CD4-positive, alpha-beta T cell treated with Interleukin-4 for 1 hour (primary cell): ENCODE measurements around the gene ARSG.

Source experiments
- DNase-seq, 2 donors: peaks; one replicate each; pipeline ENCODE4 v3.0.0-alpha.2; 2020 to 2022

The ARSG gene

DNA sequence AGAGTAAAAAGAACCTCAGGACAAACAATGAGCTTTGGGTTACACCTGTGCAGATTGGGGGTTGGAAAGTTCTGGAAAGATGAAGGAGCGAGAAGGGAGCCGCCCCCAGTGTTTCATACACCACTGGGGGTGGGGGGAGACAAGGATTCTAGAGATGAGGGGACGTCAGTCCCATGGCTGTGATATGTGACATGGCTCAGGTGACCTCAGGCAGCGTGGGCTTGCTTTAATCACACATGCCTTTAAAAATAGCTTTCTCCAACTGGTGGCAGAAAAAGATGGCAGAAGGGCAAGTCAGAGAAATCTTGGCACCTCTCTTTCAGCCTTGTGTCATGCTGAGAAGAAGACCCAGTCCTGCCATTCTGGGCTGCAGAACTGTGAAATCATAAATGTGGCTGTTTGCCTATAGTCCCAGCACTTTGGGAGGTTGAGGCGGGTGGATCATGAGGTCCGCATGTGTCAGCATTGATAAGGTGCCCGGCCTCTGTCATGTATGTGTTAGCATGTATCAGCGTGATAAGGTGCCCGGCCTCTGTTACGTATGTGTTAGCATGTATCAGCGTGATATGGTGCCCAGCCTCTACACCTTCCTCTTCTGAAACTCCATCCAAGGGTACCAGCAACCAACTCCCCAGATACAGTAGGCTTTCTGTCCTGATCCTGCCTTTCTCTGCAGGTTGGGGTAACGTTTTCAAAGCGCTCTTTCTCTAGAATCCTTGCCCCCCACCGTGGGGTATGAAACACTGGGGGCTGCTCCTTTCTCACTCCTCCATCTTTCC is 141.0 kb downstream of the ARSG start:
- no peak for DNase-seq

- DNase-seq = no peak
These were observed 141.9 kb downstream of the ARSG start for GRCh38 chr17:68433211-68433610.

DNA sequence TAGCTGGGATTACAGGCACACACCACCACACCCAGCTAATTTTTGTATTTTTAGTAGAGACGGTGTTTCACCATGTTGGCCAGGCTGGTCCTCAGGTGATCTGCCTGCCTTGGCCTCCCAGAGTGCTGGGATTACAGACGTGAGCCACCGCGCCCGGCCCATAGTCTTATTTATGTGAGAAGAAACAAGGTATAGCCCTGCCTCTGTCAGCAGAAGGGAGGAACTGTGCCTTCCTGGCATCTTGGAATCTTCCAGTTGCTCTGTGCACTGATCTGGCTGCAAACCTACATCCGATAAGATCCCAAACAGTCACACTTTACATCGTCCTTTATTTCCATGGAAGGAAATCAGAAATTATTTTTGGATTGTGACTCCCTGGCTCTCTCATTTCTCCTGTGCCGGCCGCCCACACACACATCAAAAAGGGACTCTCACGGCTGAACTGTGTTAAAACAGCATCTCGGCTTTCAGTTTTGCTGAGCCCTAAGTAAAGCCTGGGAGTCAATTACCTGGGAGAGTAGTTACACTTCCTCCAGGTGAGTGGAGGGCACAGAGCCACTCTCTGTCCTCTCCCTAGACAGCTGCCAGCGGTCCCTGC is 142.7 kb downstream of the ARSG start:
- no peak for DNase-seq

GRCh38 chr17:68435361-68435760 is 144.1 kb downstream of the ARSG start:
- DNase-seq = no peak

DNA sequence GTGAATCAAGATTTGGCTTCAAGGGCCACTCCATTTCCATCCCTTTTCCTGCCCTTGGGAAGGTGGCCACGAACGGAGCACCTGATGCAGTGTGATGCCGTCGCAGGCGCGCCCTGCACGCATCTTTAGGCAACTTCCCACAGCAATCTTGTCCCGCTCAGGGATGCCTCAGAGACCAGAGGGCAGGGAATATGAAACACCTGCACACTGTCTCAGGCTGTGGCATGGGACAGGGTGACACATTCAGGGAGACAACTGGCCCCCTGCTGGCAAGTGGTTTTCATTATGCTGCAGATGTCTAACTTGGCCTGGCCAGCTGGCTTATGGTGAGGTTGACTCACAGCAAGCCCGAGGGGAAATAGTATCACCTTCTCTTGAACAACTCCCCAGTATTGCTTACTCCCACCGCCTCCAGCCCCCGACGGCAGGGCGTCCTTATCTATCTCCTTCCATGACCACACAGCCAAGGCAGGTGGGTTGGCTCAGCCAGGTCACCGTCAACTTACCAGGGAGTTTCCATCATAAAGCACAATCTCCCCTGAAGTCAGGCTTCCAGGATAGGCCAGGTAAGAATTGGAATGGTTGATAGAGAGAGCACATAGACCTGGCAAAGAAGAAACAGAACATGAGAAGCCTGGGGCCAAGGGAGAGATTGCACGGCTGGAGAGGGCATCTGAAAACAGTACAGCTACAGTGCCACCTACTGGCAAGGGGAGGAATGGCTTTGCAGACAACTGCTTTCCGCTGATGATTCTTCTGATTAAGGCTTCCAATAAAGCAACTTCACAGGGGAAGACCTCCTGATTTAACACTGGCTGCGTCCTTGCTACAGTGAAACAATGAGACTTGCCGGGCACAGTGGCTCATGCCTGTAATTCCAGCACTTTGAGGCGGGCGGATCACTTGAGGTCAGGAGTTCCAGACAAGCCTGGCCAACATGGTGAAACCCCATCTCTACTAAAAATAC is 144.9 kb downstream of the ARSG start:
- DNase-seq = peak; percentile 85 to 87

GRCh38 chr17:68437979-68438822 is 146.9 kb downstream of the ARSG start:
- DNase-seq = peak; percentile 47 to 63

DNA sequence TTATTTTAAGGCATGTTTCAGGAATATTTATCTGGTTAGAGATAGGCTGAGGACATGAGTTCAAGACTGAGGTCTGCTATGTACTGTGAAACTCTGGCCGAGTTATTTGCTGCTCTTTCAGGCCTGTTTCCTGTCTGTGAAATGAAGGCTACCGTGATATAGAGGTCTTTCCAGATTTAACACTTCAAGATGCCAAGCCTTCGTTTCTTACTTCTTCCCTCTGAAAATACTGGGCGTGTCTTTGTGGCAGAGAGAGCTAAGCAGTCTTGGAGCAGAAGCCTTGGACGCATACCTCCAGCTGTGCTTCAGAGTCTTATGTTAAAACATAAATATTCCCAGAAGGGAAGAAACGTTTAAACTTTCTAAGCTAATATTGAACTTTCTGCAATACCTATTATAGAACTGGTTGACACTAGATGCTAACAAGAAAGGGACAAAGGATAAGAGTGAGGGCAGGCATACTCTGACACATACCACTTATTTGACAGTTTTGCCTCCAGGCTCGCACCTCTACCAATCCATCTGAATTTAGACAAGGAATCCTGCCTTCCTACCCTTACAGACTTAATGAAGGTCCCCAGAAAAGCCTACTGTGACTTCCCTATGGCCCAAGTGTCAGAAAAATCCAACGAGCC is 148.5 kb downstream of the ARSG start:
- no peak for DNase-seq

DNA sequence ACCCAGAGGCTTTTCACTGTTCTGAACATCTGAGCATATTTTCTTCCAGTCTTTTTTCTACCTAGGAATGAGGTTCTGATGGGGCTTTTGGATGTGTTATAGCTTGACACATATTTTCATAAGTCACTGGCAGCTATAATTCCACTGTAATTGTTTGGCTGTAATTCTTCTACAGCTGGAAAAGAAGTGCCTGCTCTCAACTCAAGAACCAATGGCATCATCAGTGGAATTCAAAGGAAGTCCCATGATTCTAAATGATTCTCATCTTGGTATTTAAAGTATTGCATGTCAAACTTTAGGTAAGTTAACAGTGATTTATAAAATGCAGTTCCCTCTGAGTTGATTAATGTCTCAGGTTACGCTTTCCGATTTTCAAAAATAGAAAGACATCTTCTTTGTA is 149.2 kb downstream of the ARSG start:
- DNase-seq = no peak

DNA sequence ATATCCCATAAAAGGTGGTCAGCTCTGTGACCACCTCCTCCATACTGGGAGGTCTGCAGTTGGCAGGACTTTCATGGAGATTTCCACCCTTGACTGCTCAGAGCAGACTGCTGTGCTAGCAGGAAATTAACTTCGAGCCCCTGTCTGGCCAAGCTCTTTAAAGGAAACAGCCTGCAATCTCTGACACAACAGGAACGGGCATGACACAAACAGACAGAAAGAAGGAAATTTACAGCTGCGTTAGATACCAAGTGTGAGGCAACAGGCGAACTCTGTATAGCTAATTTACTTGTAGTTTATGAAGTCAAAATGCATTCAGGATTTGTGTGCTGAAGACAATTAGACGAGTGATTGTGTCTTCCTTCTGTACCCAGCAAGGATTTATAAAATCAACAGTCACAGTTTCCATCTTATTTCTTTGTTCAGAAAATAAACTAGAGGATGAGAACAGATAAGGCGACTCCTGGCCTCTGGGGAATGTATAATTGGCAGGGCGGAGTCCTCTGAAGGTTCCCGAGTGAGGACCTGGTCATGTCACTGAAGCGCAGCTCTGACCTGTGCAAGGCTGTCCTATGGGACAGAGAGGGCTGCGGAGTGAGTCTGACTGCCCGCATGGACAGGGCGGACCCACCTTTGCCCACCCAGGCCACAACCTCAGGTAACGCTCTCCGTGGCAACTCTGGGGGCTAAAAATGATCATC is 149.9 kb downstream of the ARSG start:
- DNase-seq = peak in 1 of 2 donors; percentile 20

DNA sequence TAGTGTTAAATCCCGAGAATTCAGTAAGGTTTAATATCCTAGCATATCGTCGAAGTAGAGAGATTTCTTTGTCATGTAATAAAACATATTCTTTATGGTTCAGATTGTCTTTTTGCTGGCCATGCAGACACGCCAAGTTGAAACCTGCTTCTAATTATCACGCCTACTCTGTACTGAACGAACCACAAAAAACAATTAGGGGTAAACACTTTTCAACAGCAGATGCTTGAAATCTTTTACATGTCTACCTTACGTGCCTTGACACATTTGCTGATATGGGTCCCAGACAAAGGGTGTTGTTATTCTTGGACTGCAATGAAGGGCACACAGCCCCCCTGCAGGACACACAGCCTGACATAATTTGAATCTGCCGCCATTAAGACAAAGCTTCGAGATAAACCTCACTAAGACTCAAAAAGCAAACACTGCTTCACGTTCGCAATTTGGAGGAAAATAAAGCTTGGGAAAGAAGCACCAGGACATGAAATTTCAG is 152.7 kb downstream of the ARSG start:
- no peak for DNase-seq

DNA sequence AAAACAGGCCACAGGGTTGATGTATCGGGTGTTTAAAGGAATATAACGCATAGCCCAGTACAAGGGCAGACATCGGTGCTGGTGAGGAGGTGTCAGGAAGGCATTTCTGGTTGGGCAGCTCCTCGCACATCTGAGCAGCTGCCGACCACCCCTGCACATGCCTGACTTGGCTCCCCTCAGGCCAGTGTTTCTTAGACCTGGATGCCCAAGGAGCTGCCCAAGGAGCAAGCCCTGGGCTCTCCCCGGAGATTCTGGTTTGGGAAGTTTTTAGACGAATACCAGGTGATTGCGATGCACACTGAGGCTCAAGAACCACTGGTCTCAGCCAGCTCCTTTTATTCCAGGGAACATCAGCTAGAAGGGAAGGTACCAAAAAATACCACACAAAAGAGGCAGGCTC is 154.4 kb downstream of the ARSG start:
- no peak for DNase-seq

DNA sequence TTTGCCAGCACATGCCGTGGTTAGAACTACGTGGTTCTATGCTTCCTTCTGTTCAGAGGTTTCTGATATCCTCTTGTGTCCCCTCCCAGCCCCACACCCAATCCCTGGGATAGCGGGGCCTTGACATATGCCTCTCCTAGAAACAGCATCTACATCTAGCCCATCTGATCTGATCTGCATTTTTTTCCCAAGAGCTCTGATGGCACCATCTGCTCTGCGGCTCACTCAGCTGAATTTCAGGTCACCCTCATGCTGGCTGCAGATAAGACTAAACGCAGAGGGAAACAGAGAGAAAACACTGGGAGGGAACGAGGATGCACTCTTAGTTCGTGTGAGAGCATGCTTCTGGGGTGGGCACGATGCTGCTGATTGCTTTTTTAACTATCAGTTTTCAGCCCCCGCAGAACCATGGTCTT is 155.3 kb downstream of the ARSG start:
- no peak for DNase-seq

DNA sequence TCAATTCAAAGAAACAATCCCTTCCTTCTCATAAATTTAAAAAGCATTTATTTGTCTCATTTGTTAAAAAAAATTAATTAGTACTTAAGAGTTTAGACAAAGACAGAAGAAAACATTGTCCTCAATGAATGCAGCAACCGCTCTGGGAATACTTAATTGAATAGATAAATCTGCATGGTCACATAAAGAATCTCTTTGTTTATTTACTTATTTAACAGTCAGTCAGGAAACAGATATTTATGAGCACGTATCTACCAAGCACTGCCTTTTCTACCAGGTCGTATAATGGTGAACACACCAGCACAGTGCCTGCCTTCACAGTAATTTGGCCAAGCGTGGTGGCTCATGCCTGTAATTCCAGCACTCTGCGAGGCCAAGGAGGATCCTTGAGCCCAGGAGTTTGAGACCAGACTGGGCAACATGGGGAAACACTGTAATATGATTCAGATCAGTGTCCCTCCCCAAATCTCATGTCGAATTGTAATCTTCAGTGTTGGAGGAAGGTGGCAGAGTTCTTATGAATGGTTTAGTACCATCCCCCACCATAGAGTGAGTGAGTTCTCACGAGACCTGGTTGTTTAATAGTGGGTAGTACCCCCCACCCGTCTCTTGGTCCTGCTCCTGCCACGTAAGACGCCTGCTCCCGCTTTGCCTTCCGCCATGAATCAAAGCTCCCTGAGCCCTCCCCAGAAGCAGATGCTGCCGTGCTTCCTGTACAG is 157.9 kb downstream of the ARSG start:
- DNase-seq = no peak

DNA sequence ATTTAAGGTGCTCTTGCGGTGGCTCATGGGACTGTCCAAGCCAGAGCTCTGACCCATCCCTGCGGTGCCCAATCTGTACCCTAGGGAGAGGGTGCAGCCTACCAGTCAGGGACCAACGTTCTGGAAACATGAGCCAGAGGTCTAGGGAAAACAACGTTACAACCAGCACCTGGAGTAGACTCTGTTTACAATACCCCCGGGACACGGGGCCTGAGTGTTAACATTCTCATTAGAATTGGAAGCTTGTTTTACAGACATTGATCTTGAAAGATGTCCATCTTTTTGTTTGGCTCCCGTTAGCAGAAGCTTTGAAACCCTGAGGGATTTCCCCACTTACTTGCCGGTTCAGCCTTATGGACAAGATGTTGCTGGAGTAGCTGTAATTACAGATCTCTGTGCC is 159.1 kb downstream of the ARSG start:
- DNase-seq = no peak

- no peak for DNase-seq
These were observed 159.5 kb downstream of the ARSG start for GRCh38 chr17:68450801-68451200.

- no peak for DNase-seq
These were observed 160.5 kb downstream of the ARSG start for GRCh38 chr17:68451670-68452354.

DNA sequence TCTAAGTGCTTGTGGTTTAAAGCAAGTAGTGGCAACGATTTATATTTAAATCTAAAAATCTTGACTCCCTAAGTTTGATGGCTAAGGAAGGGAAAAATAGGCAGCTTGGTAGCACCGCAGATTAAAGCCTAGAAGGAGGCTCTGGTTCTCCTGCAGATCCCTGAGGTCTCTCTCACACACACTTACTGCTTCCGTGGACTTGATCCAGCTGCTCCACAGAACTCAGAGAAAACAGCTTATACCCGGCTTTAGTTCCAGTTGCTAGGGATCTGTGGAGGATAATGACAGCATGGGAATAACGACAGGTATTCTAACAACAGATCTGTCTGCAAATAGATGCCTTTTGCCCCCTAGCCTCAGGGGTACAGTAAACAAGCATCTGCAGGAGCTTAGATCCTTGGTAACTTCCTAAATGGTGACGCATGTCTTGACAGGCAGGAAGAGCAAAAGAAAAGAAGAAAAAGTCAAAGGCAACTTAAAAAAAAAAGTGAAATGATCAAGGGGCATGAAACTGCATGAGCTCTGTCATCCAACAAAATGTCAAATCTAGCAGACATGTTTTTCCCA is 161.5 kb downstream of the ARSG start:
- DNase-seq = no peak

DNA sequence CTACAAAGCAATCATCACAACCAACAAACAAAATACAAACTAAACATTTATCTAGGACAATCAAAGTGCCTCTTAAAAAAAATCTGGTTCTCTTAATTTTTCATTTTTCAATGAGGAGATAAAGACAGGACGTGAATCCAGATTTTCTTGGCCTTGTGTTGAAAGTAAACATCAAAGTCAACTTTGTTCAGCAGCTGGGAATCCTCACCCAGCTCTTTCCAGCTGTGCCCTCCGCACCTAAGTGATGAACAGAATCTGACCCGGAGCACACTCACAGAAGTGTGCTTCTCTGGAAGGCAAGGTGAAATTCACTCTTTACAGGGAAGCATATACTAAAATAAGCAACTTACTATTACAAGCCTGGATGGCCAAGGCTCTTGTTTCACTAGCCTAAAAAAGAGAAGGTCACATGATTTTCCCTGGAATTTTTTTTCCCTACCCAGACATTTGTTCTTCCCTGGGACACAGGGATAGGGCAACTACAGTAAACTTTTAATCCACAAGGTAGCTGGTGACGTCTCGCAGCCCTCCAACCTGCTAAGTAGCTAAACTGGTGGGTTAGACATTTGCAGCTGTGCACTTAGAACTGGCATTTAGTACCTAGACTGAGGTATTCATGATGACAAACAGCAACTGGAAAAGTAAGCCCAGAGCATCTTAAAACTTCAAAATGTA is 162.8 kb downstream of the ARSG start:
- DNase-seq = no peak

DNA sequence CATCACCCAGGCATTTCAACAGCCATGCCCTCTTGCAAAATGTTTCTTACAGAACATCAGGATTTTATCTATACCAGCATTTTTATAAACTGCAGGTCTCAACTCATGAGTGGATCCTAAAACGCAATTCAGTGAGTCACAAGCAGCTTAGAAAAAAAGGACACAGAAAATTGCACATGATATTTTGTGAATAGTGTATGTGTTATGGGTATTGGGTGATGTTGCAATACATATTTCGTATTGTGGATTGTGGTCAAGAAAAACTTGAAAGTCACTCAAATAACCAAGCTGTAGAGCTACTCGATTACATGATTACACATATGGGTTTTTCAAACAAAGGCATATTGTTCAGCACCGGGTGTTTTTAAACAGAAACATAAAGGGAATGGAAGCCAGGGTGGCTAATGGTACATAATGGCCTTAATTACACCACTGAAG is 164.6 kb downstream of the ARSG start:
- DNase-seq = no peak
